ENCODE results near the gene PLAGL1. TPM values are rescaled to one million over a fixed set of nuclear protein-coding genes. Genes with fewer than 3 reads are reported as not detected.

PLAGL1 gene
- total RNA-seq, 1 donor from 2014 or later, result 20.3 TPM

DNA sequence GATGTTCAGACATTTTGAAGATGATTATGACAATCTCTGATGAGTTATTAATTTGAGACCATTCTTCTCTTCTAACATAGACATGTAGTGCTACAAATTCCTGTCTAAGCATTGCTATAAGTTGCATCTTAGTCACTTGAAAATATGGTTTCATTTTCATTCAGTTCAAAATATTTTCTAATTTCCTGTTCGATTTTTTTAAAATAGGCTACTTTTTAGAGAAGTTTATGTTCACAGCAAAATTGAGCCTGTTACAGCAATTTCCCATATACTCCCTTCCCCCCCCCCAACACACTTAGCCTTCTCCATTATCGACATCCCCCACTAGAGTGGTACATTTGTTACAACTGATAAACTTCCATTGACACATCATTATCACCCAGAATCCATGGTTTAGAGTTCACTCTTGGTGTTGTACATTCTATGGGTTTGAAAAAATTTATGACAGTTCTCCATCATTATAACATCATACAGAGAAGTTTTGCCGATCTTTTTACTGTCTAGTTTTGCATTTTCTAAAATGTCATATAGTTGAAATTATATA is 31.2 kb downstream of the PLAGL1 start:
- FAIRE-seq (no peak), DNase-seq (ENCODE audit: low read depth) (no peak)
- Histone ChIP-seq H3K27ac (ENCODE audit: low read depth, low read length) (no peak overlapping the region), H3K9ac (ENCODE audit: low read length) (no peak overlapping the region), H2AFZ (ENCODE audit: low read depth, low read length) (no peak overlapping the region), H3K4me3 (ENCODE audit: insufficient read depth, low read depth, low read length) (no peak overlapping the region), H3K27me3 (ENCODE audit: insufficient read depth, low read length) (no peaks in the 10 kb centered on the region), H3K36me3 (ENCODE audit: insufficient read depth, low read length) (no peaks in the 10 kb centered on the region), H3K4me2 (ENCODE audit: low read length) (no peak overlapping the region), H3K9me3 (ENCODE audit: insufficient read depth, low read depth, low read length) (no peaks in the 10 kb centered on the region), H3K4me1 (ENCODE audit: insufficient read depth, low read length) (peaks cover 6% of the 10 kb centered on the region), H4K20me1 (ENCODE audit: insufficient read depth, low read length) (no peaks in the 10 kb centered on the region), H3K79me2 (ENCODE audit: insufficient read depth, low read length) (no peaks in the 10 kb centered on the region)
- H3K27ac Mint-ChIP-seq (ENCODE audit: unreplicated experiment), result no peak overlapping the region
- TF ChIP-seq CTCF (IDR thresholded peaks at IDR 0.05; ENCODE audit: insufficient read depth, low read depth, low read length) (no peak), EZH2 (IDR thresholded peaks at IDR 0.05; ENCODE audit: insufficient read depth, low read length) (no peak)
- H3K36me3 Mint-ChIP-seq (ENCODE audit: low read depth, unreplicated experiment), result no peaks in the 10 kb centered on the region
- H3K27me3 Mint-ChIP-seq (ENCODE audit: low read depth, unreplicated experiment), result peaks cover 5% of the 10 kb centered on the region
- no peak overlapping the region for H3K4me3 Mint-ChIP-seq (ENCODE audit: unreplicated experiment)
- H3K9me3 Mint-ChIP-seq (ENCODE audit: unreplicated experiment), result peaks cover 1% of the 10 kb centered on the region
- H3K4me1 Mint-ChIP-seq (ENCODE audit: low read depth, unreplicated experiment), result peaks cover 8% of the 10 kb centered on the region

GRCh38 chr6:143974089-143974488 is 34.0 kb downstream of the PLAGL1 start:
- no peak overlapping the region for H3K4me3 ChIP-seq (ENCODE audit: insufficient read depth, low read depth, low read length)
- peaks cover 2% of the 10 kb centered on the region for H3K36me3 Mint-ChIP-seq (ENCODE audit: low read depth, unreplicated experiment)
- peaks cover 1% of the 10 kb centered on the region for H3K9me3 Mint-ChIP-seq (ENCODE audit: unreplicated experiment)
- H3K27me3 Mint-ChIP-seq (ENCODE audit: low read depth, unreplicated experiment), result peaks cover 26% of the 10 kb centered on the region
- no peak for TF ChIP-seq EZH2 (IDR thresholded peaks at IDR 0.05; ENCODE audit: insufficient read depth, low read length)
- no peak for TF ChIP-seq CTCF (IDR thresholded peaks at IDR 0.05; ENCODE audit: insufficient read depth, low read depth, low read length)
- H3K27ac Mint-ChIP-seq (ENCODE audit: unreplicated experiment), result no peak overlapping the region
- no peak overlapping the region for H2AFZ ChIP-seq (ENCODE audit: low read depth, low read length)
- H3K9me3 ChIP-seq (ENCODE audit: insufficient read depth, low read depth, low read length), result no peaks in the 10 kb centered on the region
- H3K27me3 ChIP-seq (ENCODE audit: insufficient read depth, low read length), result no peaks in the 10 kb centered on the region
- FAIRE-seq, result no peak
- H3K4me1 ChIP-seq (ENCODE audit: insufficient read depth, low read length), result peaks cover 6% of the 10 kb centered on the region
- H3K4me3 Mint-ChIP-seq (ENCODE audit: unreplicated experiment), result no peak overlapping the region
- no peak overlapping the region for H3K9ac ChIP-seq (ENCODE audit: low read length)
- H3K4me1 Mint-ChIP-seq (ENCODE audit: low read depth, unreplicated experiment), result peaks cover 8% of the 10 kb centered on the region
- no peak for DNase-seq (ENCODE audit: low read depth)
- no peak overlapping the region for H3K4me2 ChIP-seq (ENCODE audit: low read length)
- no peaks in the 10 kb centered on the region for H3K36me3 ChIP-seq (ENCODE audit: insufficient read depth, low read length)
- H4K20me1 ChIP-seq (ENCODE audit: insufficient read depth, low read length), result peaks cover 3% of the 10 kb centered on the region
- H3K27ac ChIP-seq (ENCODE audit: low read depth, low read length), result no peak overlapping the region
- no peaks in the 10 kb centered on the region for H3K79me2 ChIP-seq (ENCODE audit: insufficient read depth, low read length)

DNA sequence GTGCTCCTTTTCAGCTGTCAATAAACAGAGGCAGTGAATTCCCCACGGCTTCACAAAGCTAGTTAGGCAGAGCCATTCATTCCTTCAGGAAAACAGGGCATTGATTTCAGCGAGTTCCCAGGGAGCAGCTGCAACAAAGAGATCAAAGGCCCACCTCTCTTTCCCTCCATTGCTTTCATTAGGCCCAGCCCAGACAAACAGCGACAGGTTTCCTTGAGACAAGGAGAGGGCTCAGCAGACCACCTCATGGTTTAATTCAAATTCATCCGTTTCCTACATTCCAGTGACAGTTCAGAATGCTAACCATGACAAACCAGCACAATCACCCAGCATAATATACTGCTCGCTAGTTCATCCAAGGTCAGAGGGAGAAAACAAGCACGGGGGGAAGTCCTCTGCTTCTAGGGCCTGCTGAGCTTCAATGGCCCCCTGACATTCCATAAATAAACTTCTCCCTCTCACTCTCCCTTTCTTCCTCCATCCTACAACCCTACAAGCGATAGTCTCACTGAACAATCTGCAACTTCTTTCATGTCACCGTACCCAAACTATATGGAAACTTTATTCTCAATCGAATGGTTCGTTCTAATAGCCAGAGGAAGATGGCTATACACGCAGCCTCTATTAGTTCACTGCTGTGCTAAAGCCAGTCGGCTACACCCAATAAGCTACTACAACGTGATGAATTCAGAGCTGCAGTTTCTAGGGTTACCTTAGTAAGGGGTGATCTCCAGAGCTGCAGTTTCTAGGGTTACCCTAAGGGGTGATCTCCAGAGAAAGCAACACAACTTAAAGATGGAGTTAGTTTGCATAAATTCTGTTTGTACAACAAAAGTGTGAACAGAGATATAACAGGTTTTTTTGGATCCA is 34.7 kb downstream of the PLAGL1 start:
- H3K36me3 ChIP-seq (ENCODE audit: insufficient read depth, low read length), result no peaks in the 10 kb centered on the region
- H2AFZ ChIP-seq (ENCODE audit: low read depth, low read length), result peak overlapping the region; percentile 2
- peaks cover 8% of the 10 kb centered on the region for H3K4me1 Mint-ChIP-seq (ENCODE audit: low read depth, unreplicated experiment)
- peaks cover 6% of the 10 kb centered on the region for H3K4me1 ChIP-seq (ENCODE audit: insufficient read depth, low read length)
- no peak overlapping the region for H3K4me3 ChIP-seq (ENCODE audit: insufficient read depth, low read depth, low read length)
- no peak overlapping the region for H3K27ac Mint-ChIP-seq (ENCODE audit: unreplicated experiment)
- FAIRE-seq (no peak), DNase-seq (ENCODE audit: low read depth) (no peak)
- peaks cover 3% of the 10 kb centered on the region for H4K20me1 ChIP-seq (ENCODE audit: insufficient read depth, low read length)
- no peak overlapping the region for H3K27ac ChIP-seq (ENCODE audit: low read depth, low read length)
- TF ChIP-seq CTCF (IDR thresholded peaks at IDR 0.05; ENCODE audit: insufficient read depth, low read depth, low read length), result no peak
- no peaks in the 10 kb centered on the region for H3K27me3 ChIP-seq (ENCODE audit: insufficient read depth, low read length)
- H3K27me3 Mint-ChIP-seq (ENCODE audit: low read depth, unreplicated experiment), result peaks cover 32% of the 10 kb centered on the region
- peaks cover 2% of the 10 kb centered on the region for H3K36me3 Mint-ChIP-seq (ENCODE audit: low read depth, unreplicated experiment)
- no peaks in the 10 kb centered on the region for H3K9me3 ChIP-seq (ENCODE audit: insufficient read depth, low read depth, low read length)
- H3K4me3 Mint-ChIP-seq (ENCODE audit: unreplicated experiment), result no peak overlapping the region
- peak overlapping the region; percentile 9 for H3K4me2 ChIP-seq (ENCODE audit: low read length)
- peaks cover 1% of the 10 kb centered on the region for H3K9me3 Mint-ChIP-seq (ENCODE audit: unreplicated experiment)
- H3K79me2 ChIP-seq (ENCODE audit: insufficient read depth, low read length), result no peaks in the 10 kb centered on the region
- H3K9ac ChIP-seq (ENCODE audit: low read length), result no peak overlapping the region

Measured in astrocyte (in vitro differentiated cells and primary cell).